RWPE2 (cell line): ENCODE data around the gene ZGRF1.
"Not testable (repeated sequence)": the region's sequence is repeated elsewhere in the genome, so short reads cannot be mapped to it uniquely, and the experiment has no call there.

Experiments used
- ATAC-seq: fragments of 200-7000 bp; cut with Tn5 transposase; 3 replicates; pipeline ENCODE4 v1.9.1; 2021; ENCODE audit warnings: low read depth
- DNase-seq: peaks from one replicate; pipeline ENCODE4 v3.0.0-alpha.2; 2020; ENCODE audit warnings: low spot score
- H3K27ac ChIP-seq: fragments of 450-650 bp; 2 replicates; pipeline ENCODE4 v1.5.1; 2017; ENCODE audit warnings: mild to moderate bottlenecking; ENCODE audit not compliant: poor library complexity, severe bottlenecking
- H3K27me3 ChIP-seq: fragments of 250-450 bp; sonication (Bioruptor Pico); 2 replicates; pipeline ENCODE4 v1.5.1; 2021; ENCODE audit warnings: mild to moderate bottlenecking, moderate library complexity; ENCODE audit not compliant: insufficient read depth, poor library complexity, severe bottlenecking
- H3K36me3 ChIP-seq: fragments of 250-450 bp; sonication (Bioruptor Pico); 2 replicates; pipeline ENCODE4 v1.5.1; 2020; ENCODE audit warnings: low read depth, mild to moderate bottlenecking, moderate library complexity
- H3K4me1 ChIP-seq: fragments of 250-450 bp; sonication (Bioruptor Pico); 2 replicates; pipeline ENCODE4 v1.5.1; 2021; ENCODE audit warnings: mild to moderate bottlenecking, moderate library complexity; ENCODE audit not compliant: insufficient read depth, poor library complexity, severe bottlenecking
- H3K4me3 ChIP-seq: fragments of 250-450 bp; sonication (Bioruptor Pico); 2 replicates; pipeline ENCODE4 v1.5.1; 2021; ENCODE audit warnings: mild to moderate bottlenecking, moderate library complexity; ENCODE audit not compliant: severe bottlenecking
- H3K9me3 ChIP-seq: fragments of 250-450 bp; sonication (Bioruptor Pico); 2 replicates; pipeline ENCODE4 v1.5.1; 2021; ENCODE audit warnings: mild to moderate bottlenecking, moderate library complexity; ENCODE audit not compliant: severe bottlenecking
- TF ChIP-seq, protein P1 (sequence below): fragments of 450-650 bp; IDR thresholded peaks from one replicate; pipeline ENCODE4 v1.5.1; 2017; ENCODE audit warnings: mild to moderate bottlenecking, moderate library complexity; ENCODE audit not compliant: poor library complexity, severe bottlenecking

The ZGRF1 gene

DNA sequence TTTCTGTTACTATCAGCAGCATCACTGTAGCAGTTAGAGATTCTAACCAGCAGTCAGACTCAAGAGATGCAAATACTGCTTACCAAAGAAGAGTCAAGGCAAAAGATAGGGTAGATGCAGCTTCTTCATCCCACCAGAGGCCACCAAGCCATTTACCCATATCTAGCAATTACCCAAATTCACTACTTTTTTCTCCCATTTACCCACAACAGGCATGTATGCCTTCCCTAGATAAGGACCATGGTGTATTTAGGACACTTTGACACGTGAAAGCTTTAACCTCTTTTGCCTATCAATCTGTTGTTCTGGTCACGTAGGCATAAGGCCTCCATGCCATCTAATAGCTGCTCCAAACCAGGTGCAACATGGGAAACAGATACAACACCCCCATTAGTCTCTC is 5.8 kb upstream of the ZGRF1 start:
- peaks cover 59% of the 10 kb centered on the region for H3K36me3 ChIP-seq
- no peaks in the 10 kb centered on the region for H3K9me3 ChIP-seq
- H3K4me1 ChIP-seq, result no peaks in the 10 kb centered on the region
- H3K4me3 ChIP-seq, result no peak overlapping the region
- no peak overlapping the region for H3K27ac ChIP-seq
- no peaks in the 10 kb centered on the region for H3K27me3 ChIP-seq
- TF ChIP-seq, protein P1, sequence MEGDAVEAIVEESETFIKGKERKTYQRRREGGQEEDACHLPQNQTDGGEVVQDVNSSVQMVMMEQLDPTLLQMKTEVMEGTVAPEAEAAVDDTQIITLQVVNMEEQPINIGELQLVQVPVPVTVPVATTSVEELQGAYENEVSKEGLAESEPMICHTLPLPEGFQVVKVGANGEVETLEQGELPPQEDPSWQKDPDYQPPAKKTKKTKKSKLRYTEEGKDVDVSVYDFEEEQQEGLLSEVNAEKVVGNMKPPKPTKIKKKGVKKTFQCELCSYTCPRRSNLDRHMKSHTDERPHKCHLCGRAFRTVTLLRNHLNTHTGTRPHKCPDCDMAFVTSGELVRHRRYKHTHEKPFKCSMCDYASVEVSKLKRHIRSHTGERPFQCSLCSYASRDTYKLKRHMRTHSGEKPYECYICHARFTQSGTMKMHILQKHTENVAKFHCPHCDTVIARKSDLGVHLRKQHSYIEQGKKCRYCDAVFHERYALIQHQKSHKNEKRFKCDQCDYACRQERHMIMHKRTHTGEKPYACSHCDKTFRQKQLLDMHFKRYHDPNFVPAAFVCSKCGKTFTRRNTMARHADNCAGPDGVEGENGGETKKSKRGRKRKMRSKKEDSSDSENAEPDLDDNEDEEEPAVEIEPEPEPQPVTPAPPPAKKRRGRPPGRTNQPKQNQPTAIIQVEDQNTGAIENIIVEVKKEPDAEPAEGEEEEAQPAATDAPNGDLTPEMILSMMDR, result no peak
- ATAC-seq (no peak), DNase-seq (no peak)

- Histone ChIP-seq H3K36me3 (peaks cover 27% of the 10 kb centered on the region), H3K27ac (peak overlapping the region; percentile 71), H3K9me3 (no peaks in the 10 kb centered on the region), H3K4me3 (peak overlapping the region; percentile 66), H3K27me3 (no peaks in the 10 kb centered on the region), H3K4me1 (peaks cover 4% of the 10 kb centered on the region)
- TF ChIP-seq, protein P1, result peak; percentile 68
- ATAC-seq, result peak; percentile 8; the same call in 1 of the 3 replicates
- no peak for DNase-seq
Measured at GRCh38 chr4:112637552-112637866, 800 bp upstream of the ZGRF1 start.

DNA sequence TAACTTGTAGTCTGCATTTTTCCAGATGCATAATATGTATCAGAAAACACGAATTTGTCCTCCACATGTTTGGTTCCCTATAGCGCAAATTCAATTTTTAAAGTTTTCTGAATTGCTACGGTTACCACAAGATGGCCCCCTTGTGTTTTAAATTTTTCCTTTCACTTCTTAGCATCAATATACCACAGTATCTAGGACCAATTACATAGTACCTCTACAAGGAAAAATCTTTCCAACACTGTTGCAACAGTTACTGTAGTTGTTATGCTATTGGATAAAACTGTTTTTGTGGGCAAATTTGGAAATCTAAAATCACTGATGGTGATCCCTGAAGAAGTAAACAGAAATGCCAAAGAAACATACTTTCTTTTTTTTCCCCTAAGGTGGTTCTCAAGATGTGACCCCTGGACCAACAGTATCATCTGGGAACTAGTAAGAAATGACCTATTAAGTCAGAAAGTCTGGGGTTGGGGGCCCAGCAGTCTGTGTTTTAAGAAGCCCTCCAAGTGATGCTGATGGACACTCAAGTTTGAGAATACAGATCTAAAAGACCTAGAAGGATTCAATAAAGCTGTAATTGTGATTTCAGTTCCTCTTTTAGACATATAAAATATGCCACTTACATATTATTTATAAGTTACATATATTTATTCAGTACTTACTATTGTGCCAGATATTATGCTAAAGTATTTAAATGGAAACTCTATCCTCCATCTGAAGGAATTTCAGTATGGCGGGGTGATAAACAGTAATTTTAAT is 3.1 kb downstream of the ZGRF1 start:
- Histone ChIP-seq H3K4me1 (peaks cover 4% of the 10 kb centered on the region), H3K9me3 (no peaks in the 10 kb centered on the region), H3K36me3 (peaks cover 45% of the 10 kb centered on the region), H3K4me3 (no peak overlapping the region), H3K27ac (no peak overlapping the region), H3K27me3 (no peaks in the 10 kb centered on the region)
- TF ChIP-seq, protein P1, result peak; percentile 77
- DNase-seq (no peak), ATAC-seq (no peak)

GRCh38 chr4:112626228-112626627 is 10.5 kb downstream of the ZGRF1 start:
- Histone ChIP-seq H3K27me3 (no peaks in the 10 kb centered on the region), H3K36me3 (peaks cover 58% of the 10 kb centered on the region), H3K9me3 (no peaks in the 10 kb centered on the region), H3K4me1 (no peaks in the 10 kb centered on the region), H3K4me3 (no peak overlapping the region), H3K27ac (no peak overlapping the region)
- TF ChIP-seq, protein P1, result no peak
- DNase-seq (no peak), ATAC-seq (no peak)

DNA sequence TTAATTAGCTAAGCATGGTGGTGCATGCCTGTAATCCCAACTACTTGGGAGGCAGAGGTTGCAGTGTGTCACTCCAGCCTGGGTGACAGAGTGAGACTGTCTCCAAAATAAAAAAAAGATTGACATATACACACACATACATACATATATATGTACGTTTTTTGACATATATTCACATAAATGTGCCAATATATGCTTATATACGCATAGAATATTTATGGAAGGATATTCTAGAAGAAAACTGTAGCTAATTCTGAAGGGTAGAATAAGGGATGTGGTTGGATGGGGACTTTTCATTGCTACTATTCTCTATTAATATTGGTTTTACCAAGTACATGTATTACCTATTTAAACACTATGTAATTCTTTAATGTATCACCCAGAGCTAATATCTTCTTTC is 19.7 kb downstream of the ZGRF1 start:
- no peak for ATAC-seq
- Histone ChIP-seq H3K27ac (no peak overlapping the region), H3K9me3 (no peaks in the 10 kb centered on the region), H3K36me3 (peaks cover 27% of the 10 kb centered on the region), H3K27me3 (no peaks in the 10 kb centered on the region), H3K4me1 (no peaks in the 10 kb centered on the region), H3K4me3 (no peak overlapping the region)
- DNase-seq, result no peak
- TF ChIP-seq, protein P1, result no peak

DNA sequence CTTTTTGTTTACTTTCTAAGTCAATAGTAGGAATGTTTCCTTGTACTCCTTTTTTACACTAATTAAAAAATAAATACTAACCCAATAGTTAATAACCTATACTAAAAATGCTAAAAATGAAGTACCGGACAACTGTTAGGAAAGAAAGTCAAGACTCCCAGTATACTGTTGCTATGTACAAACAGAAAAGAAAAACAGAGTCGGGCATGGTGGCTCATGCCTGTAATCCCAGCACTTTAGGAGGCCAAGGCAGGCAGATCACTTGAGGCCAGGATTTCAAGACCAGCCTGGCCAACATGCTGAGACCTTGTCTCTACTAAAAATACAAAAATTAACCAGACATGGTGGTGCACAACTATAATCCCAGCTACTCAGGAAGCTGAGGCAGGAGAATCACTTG is 23.9 kb downstream of the ZGRF1 start:
- not testable (repeated sequence) for H3K4me3 ChIP-seq, H3K27me3 ChIP-seq, H3K9me3 ChIP-seq, ATAC-seq, DNase-seq, H3K4me1 ChIP-seq, H3K27ac ChIP-seq
- H3K36me3 ChIP-seq, result peaks cover 29% of the 10 kb centered on the region
